SK-N-SH treated with all-trans-retinoic acid at 6 μM for 48 hours (cell line): ENCODE results near the gene CYLD.
A peak's percentile ranks its signal among the peaks of the same experiment; 100 is the strongest.

ENCODE experiments used
- ATAC-seq: fragments of 200-7000 bp; cut with Tn5 transposase; 3 replicates; pipeline ENCODE4 v1.9.1; 2020; ENCODE audit warnings: mild to moderate bottlenecking, moderate library complexity
- ARNTL ChIP-seq: fragments of 450-650 bp; formaldehyde crosslinking; IDR thresholded peaks from 2 replicates; pipeline ENCODE4 v1.5.0; 2020; ENCODE audit warnings: low read depth, mild to moderate bottlenecking, moderate library complexity, borderline replicate concordance
- CREB5 ChIP-seq: fragments of 250-450 bp; sonication (Bioruptor Pico); IDR thresholded peaks from 2 replicates; pipeline ENCODE4 v1.5.1; 2020; ENCODE audit warnings: low read depth, mild to moderate bottlenecking, moderate library complexity
- CSDC2 ChIP-seq: fragments of 250-450 bp; sonication (Bioruptor Pico); IDR thresholded peaks from 2 replicates; pipeline ENCODE4 v1.5.0; 2020; ENCODE audit warnings: mild to moderate bottlenecking, moderate library complexity
- CSRNP3 ChIP-seq: fragments of 250-450 bp; sonication (Bioruptor Pico); IDR thresholded peaks from 2 replicates; pipeline ENCODE4 v1.5.1; 2021; ENCODE audit warnings: mild to moderate bottlenecking, moderate library complexity
- ESRRG ChIP-seq: fragments of 250-450 bp; sonication (Bioruptor Pico); IDR thresholded peaks from 2 replicates; pipeline ENCODE4 v1.6.1; 2021; ENCODE audit warnings: mild to moderate bottlenecking
- GLIS3 ChIP-seq: fragments of 250-450 bp; sonication (Bioruptor Pico); IDR thresholded peaks from 2 replicates; pipeline ENCODE4 v1.5.0; 2020; ENCODE audit warnings: mild to moderate bottlenecking, moderate library complexity
- ISL1 ChIP-seq: fragments of 250-450 bp; sonication (Bioruptor Pico); IDR thresholded peaks from 2 replicates; pipeline ENCODE4 v2.1.2; 2022; ENCODE audit warnings: mild to moderate bottlenecking, moderate library complexity
- OSR1 ChIP-seq: fragments of 250-450 bp; sonication (Bioruptor Pico); IDR thresholded peaks from 2 replicates; pipeline ENCODE4 v1.8.0; 2022; ENCODE audit warnings: moderate library complexity, mild to moderate bottlenecking, inconsistent platforms
- PATZ1 ChIP-seq: fragments of 250-450 bp; sonication (Bioruptor Pico); IDR thresholded peaks from 2 replicates; pipeline ENCODE4 v1.8.0; 2020; ENCODE audit warnings: mild to moderate bottlenecking, moderate library complexity, borderline replicate concordance
- POU6F1 ChIP-seq: fragments of 250-450 bp; sonication (Bioruptor Pico); IDR thresholded peaks from 2 replicates; pipeline ENCODE4 v1.8.0; 2021; ENCODE audit warnings: low read depth, mild to moderate bottlenecking, moderate library complexity, borderline replicate concordance
- PPARA ChIP-seq: fragments of 250-450 bp; sonication (Bioruptor Pico); IDR thresholded peaks from 2 replicates; pipeline ENCODE4 v1.5.0; 2020; ENCODE audit warnings: mild to moderate bottlenecking, borderline replicate concordance
- RARB ChIP-seq: fragments of 250-450 bp; sonication (Bioruptor Pico); IDR thresholded peaks from 2 replicates; pipeline ENCODE4 v1.8.0; 2021; ENCODE audit warnings: mild to moderate bottlenecking, moderate library complexity
- SNAI2 ChIP-seq: fragments of 250-450 bp; sonication (Bioruptor Pico); IDR thresholded peaks from 2 replicates; pipeline ENCODE4 v1.5.0; 2020; ENCODE audit warnings: mild to moderate bottlenecking, moderate library complexity
- TCF4 ChIP-seq: fragments of 250-450 bp; sonication (Bioruptor Pico); IDR thresholded peaks from 2 replicates; pipeline ENCODE4 v1.8.0; 2021; ENCODE audit warnings: mild to moderate bottlenecking, moderate library complexity, borderline replicate concordance
- TOX ChIP-seq: fragments of 250-450 bp; sonication (Bioruptor Pico); IDR thresholded peaks from 2 replicates; pipeline ENCODE4 v1.8.0; 2021; ENCODE audit warnings: mild to moderate bottlenecking, moderate library complexity, borderline replicate concordance
- TSHZ2 ChIP-seq: fragments of 250-450 bp; sonication (Bioruptor Pico); IDR thresholded peaks from 2 replicates; pipeline ENCODE4 v1.5.0; 2020; ENCODE audit warnings: mild to moderate bottlenecking, moderate library complexity
- ZC3H10 ChIP-seq: fragments of 250-450 bp; sonication (Bioruptor Pico); IDR thresholded peaks from 2 replicates; pipeline ENCODE4 v1.5.1; 2021; ENCODE audit warnings: mild to moderate bottlenecking, moderate library complexity
- ZFP3 ChIP-seq: fragments of 250-450 bp; sonication (Bioruptor Pico); IDR thresholded peaks from 2 replicates; pipeline ENCODE4 v1.5.0; 2020; ENCODE audit warnings: mild to moderate bottlenecking, moderate library complexity
- ZFP30 ChIP-seq: fragments of 450-650 bp; formaldehyde crosslinking; IDR thresholded peaks from 2 replicates; pipeline ENCODE4 v1.5.0; 2022; ENCODE audit warnings: mild to moderate bottlenecking, moderate library complexity
- ZNF565 ChIP-seq: fragments of 450-650 bp; formaldehyde crosslinking; conservative IDR thresholded peaks from 2 replicates; pipeline ENCODE4 v1.5.0; 2020; ENCODE audit warnings: low read depth, mild to moderate bottlenecking, moderate library complexity
- ZNF70 ChIP-seq: fragments of 450-650 bp; formaldehyde crosslinking; IDR thresholded peaks from 2 replicates; pipeline ENCODE4 v1.5.0; 2020; ENCODE audit warnings: mild to moderate bottlenecking, moderate library complexity
- ZNF8 ChIP-seq: fragments of 450-650 bp; formaldehyde crosslinking; IDR thresholded peaks from 2 replicates; pipeline ENCODE4 v1.5.0; 2020; ENCODE audit warnings: mild to moderate bottlenecking, moderate library complexity

Gene CYLD

GRCh38 chr16:50806099-50807062 is 64.5 kb downstream of the CYLD start:
- TF ChIP-seq ZFP30 (CRISPR knock-in tag) (no peak), ARNTL (CRISPR knock-in tag) (no peak), TCF4 (CRISPR knock-in tag) (no peak), ZNF8 (CRISPR knock-in tag) (no peak), TOX (CRISPR knock-in tag) (no peak), RARB (CRISPR knock-in tag) (no peak), POU6F1 (CRISPR knock-in tag) (no peak), ZFP3 (no peak), SNAI2 (CRISPR knock-in tag) (no peak), ISL1 (CRISPR knock-in tag) (no peak), CREB5 (no peak), ESRRG (CRISPR knock-in tag) (no peak), OSR1 (no peak), TSHZ2 (CRISPR knock-in tag) (no peak), CSDC2 (no peak), ZNF565 (no peak)
- TF ChIP-seq, all 23 proteins: peak for 0
- peak; percentile 96 for ATAC-seq

GRCh38 chr16:50808929-50809538 is 67.1 kb downstream of the CYLD start:
- TF ChIP-seq ZFP30 (CRISPR knock-in tag) (no peak), ZC3H10 (CRISPR knock-in tag) (no peak), ESRRG (CRISPR knock-in tag) (no peak), RARB (CRISPR knock-in tag) (no peak), ZNF70 (CRISPR knock-in tag) (no peak), ARNTL (CRISPR knock-in tag) (no peak), CSRNP3 (no peak), GLIS3 (CRISPR knock-in tag) (no peak), TSHZ2 (CRISPR knock-in tag) (no peak), PATZ1 (CRISPR knock-in tag) (no peak), ZFP3 (no peak), TOX (CRISPR knock-in tag) (no peak), ZNF565 (no peak), CSDC2 (no peak), OSR1 (no peak), PPARA (CRISPR knock-in tag) (no peak), ZNF8 (CRISPR knock-in tag) (no peak), ISL1 (CRISPR knock-in tag) (no peak)
- ATAC-seq = no peak
